Body of pancreas (tissue), 4 donors: Measurements from ENCODE around the gene CFAP97D1. TPM values are rescaled to one million over a fixed set of nuclear protein-coding genes. Genes with fewer than 3 reads are reported as not detected.

Experiments used
- ATAC-seq: fragments of 150-250 bp; one replicate; pipeline ENCODE4 v1.9.1; 2016
- DNase-seq, 4 donors: peaks; one replicate each; pipeline ENCODE4 v3.0.0-alpha.2; 2019
- H3K27ac ChIP-seq, 4 donors: fragments of 200-600 bp; sonication (generic); 1 replicate in 3 of 4; 2 replicates in 1 of 4; pipeline versions ENCODE4 v1.5.1 to v1.6.1; 2016 to 2019; ENCODE audit warnings: mild to moderate bottlenecking in 1 of 4, mixed read lengths in 1 of 4, moderate library complexity in 1 of 4
- H3K27me3 ChIP-seq, 2 donors: fragments of 200-600 bp; sonication (generic); one replicate each; pipeline ENCODE4 v1.6.0; 2016; ENCODE audit warnings: mild to moderate bottlenecking in 1 of 2
- H3K36me3 ChIP-seq, 2 donors: fragments of 200-600 bp; sonication (generic); replicated peaks in 1 of 2; 2 replicates each; pipeline ENCODE4 v1.5.1; 2016; ENCODE audit warnings: low read depth in 2 of 2; ENCODE audit not compliant: insufficient read depth in 1 of 2
- H3K4me1 ChIP-seq: fragments of 200-600 bp; sonication (generic); one replicate; pipeline ENCODE4 v1.6.0; 2016
- H3K4me3 ChIP-seq, 2 donors: fragments of 200-600 bp; sonication (generic); 1 replicate in 1 of 2; 2 replicates in 1 of 2; pipeline ENCODE4 v1.5.1; 2016 to 2019
- H3K9me3 ChIP-seq, 3 donors: fragments of 200-600 bp; sonication (generic); 1 replicate in 2 of 3; 2 replicates in 1 of 3; pipeline ENCODE4 v1.5.1; 2016
- CTCF ChIP-seq, 7 experiments: fragments of 450-650 bp in 4 of 7; fragments of 200-600 bp in 3 of 7; sonication (generic) in 3 of 7; IDR thresholded peaks; one replicate each; pipeline ENCODE4 v1.5.1; 2016 to 2019; ENCODE audit warnings: antibody characterized with exemption in 7 of 7
- POLR2A ChIP-seq, 3 donors: fragments of 450-650 bp; IDR thresholded peaks; one replicate each; pipeline ENCODE4 v1.6.1; 2016; ENCODE audit warnings: antibody characterized with exemption in 3 of 3, mild to moderate bottlenecking in 2 of 3
- WGBS, 2 donors: methylation state at CpG; one replicate each; pipeline ENCODE4 v1.1.5; 2017; 5-methylcytosine and 5-hydroxymethylcytosine counted together
- intact Hi-C: fragments of 100-400 bp; cut with DNase I; formaldehyde crosslinking; loops from one replicate; pipeline ENCODE4 v1.15.1; 2023
- total RNA-seq, 2 donors: library from RNA; depleted of rRNA; stranded (reverse); fragments of >200 nt; gene quantifications; one replicate each; pipeline ENCODE4 v1.1.0, GENCODE V29; 2016

The CFAP97D1 gene
- total RNA-seq, 2 donors from 2014 or later, result not detected

- no peak for ATAC-seq
- no peaks in the 10 kb centered on the region for H3K36me3 ChIP-seq
- intact Hi-C loops, result no loop called here
- 82 to 89% methylated on average over 13 to 24 of the region's 24 CpGs for WGBS, 2 donors
- H3K27ac ChIP-seq, result no peak overlapping the region
- no peaks in the 10 kb centered on the region for H3K27me3 ChIP-seq
- no peaks in the 10 kb centered on the region for H3K4me1 ChIP-seq
- no peaks in the 10 kb centered on the region for H3K9me3 ChIP-seq
- TF ChIP-seq CTCF (IDR thresholded peaks at IDR 0.05) (no peak), POLR2A (IDR thresholded peaks at IDR 0.05) (no peak)
- DNase-seq, result no peak
- H3K4me3 ChIP-seq, result no peak overlapping the region
Observed at GRCh38 chr17:43816336-43817320, 36.4 kb downstream of the CFAP97D1 start.

DNA sequence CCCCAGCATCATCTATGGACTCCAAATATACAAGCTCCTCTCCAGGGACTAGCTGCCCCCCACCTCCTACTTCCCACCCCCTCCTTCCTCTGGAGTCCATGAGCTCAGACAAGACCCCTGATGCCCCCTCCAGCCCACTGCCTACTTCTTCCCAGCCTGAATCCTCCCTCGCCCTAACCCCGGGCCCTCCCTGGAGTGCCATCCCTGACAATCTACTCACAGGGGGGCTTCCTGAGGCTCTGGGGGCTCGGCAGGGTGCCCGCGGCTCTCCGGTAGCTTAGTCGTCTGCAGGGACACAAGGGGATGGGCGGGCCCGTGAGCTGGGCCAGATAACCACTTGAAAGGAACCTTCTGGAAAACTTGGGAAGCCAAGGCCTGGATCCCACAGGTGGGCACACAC, 37.6 kb downstream of the CFAP97D1 start:
- ATAC-seq (no peak), DNase-seq (no peak)
- H3K4me1 ChIP-seq, result no peaks in the 10 kb centered on the region
- TF ChIP-seq CTCF (IDR thresholded peaks at IDR 0.05) (no peak), POLR2A (IDR thresholded peaks at IDR 0.05) (no peak)
- H3K27me3 ChIP-seq, result no peaks in the 10 kb centered on the region
- intact Hi-C loops, result no loop called here
- H3K27ac ChIP-seq, result no peak overlapping the region
- 89 to 100% methylated on average over 2 to 7 of the region's 9 CpGs for WGBS, 2 donors
- H3K9me3 ChIP-seq, result no peaks in the 10 kb centered on the region
- no peak overlapping the region for H3K4me3 ChIP-seq
- no peaks in the 10 kb centered on the region for H3K36me3 ChIP-seq

DNA sequence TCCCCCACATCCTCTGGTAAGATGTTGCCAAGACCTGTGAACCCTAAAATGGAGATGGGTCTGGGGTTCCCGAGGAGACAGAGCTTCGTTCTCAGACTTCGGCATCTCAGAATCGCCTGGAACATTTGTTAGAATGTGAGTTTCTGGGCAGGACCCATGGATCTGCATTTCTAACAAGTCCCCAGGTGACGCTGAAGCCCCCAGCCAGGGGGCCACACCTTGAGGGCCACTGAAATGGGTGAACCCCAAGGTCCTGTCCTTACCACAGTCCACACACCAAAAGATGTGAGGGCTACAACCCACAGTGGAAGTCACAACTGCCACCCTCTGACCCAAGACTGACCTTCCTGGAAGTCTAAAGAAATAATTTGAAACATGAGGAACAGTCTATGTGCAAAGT, 38.7 kb downstream of the CFAP97D1 start:
- DNase-seq, result no peak
- no peaks in the 10 kb centered on the region for H3K9me3 ChIP-seq
- intact Hi-C loops, result no loop called here
- H3K27me3 ChIP-seq, result no peaks in the 10 kb centered on the region
- ATAC-seq, result no peak
- no peaks in the 10 kb centered on the region for H3K36me3 ChIP-seq
- no peak overlapping the region for H3K27ac ChIP-seq
- no peak overlapping the region for H3K4me3 ChIP-seq
- WGBS, 2 donors, result 86 to 89% methylated on average over 4 to 5 of the region's 5 CpGs
- H3K4me1 ChIP-seq, result no peaks in the 10 kb centered on the region
- no peak for TF ChIP-seq CTCF (IDR thresholded peaks at IDR 0.05)
- no peak for TF ChIP-seq POLR2A (IDR thresholded peaks at IDR 0.05)

GRCh38 chr17:43820759-43821158, 40.5 kb downstream of the CFAP97D1 start:
- H3K4me3 ChIP-seq, result no peak overlapping the region
- TF ChIP-seq POLR2A (IDR thresholded peaks at IDR 0.05), result no peak
- TF ChIP-seq CTCF (IDR thresholded peaks at IDR 0.05), result no peak
- intact Hi-C loops, result no loop called here
- H3K4me1 ChIP-seq, result no peaks in the 10 kb centered on the region
- H3K27ac ChIP-seq, result no peak overlapping the region
- H3K27me3 ChIP-seq, result no peaks in the 10 kb centered on the region
- no peaks in the 10 kb centered on the region for H3K9me3 ChIP-seq
- ATAC-seq (no peak), DNase-seq (no peak)
- H3K36me3 ChIP-seq, result no peaks in the 10 kb centered on the region
- 88 to 89% methylated on average over 13 to 14 of the region's 14 CpGs for WGBS, 2 donors
